Cardiac fibroblast (primary cell): Measurements from ENCODE around the gene LMO7.

Experiments
- DNase-seq, 2 donors: peaks; one replicate each; pipeline versions ENCODE4 v3.0.0 to v3.0.0-alpha.2; 2010; ENCODE audit warnings: low read depth in 2 of 2
- H3K4me3 ChIP-seq, 2 donors: replicated peaks in 1 of 2; 1 replicate in 1 of 2; 2 replicates in 1 of 2; pipeline ENCODE4 v1.5.1; 2011; ENCODE audit warnings: low read depth in 2 of 2, low read length in 2 of 2, mild to moderate bottlenecking in 2 of 2, moderate library complexity in 1 of 2
- CTCF ChIP-seq: IDR thresholded peaks from one replicate; pipeline ENCODE4 v1.5.1; 2011; ENCODE audit warnings: low read depth, mild to moderate bottlenecking, low read length, inconsistent platforms

The LMO7 gene

DNA sequence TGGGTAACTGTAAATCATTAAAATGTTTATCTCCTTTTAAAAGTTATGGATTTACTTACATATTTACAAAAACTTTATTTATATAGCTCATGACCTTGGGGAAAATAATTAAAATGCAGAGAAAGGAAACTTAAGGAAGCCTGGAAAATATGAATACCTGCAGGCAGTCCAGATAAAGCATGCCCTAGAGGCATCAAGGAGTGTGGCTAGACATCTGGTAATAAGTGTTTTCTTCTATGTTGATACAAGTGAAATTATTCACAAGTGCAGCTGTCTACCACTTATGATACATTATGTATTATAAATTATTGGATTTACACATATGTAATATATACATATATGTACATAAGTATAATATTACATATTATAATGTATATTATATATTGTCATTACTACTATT, 207.9 kb downstream of the LMO7 start:
- DNase-seq: no peak
- no peak overlapping the region for H3K4me3 ChIP-seq
- no peak for TF ChIP-seq CTCF

- DNase-seq: no peak
- no peak for TF ChIP-seq CTCF
- H3K4me3 ChIP-seq: no peak overlapping the region
These were observed 211.5 kb downstream of the LMO7 start for GRCh38 chr13:75847588-75847987.

DNA sequence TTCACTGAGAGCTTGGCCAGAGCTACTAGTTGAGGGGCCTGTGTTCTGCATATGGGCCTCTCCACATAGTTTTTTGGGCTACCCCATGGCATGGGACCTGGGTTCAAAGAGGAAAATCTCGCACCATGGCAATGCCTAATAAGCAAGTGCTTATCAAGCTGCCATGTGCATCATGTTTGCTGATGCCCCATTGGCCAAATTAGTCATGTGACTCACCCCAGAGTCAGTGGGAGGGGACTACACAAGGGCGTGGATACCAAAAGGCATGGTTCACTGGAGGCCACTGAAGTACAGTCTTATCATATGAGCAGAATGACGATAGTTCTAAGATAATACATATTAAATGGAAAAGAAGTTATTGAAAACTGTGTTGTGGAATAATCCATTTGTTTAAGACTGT, 214.8 kb downstream of the LMO7 start:
- TF ChIP-seq CTCF: no peak
- H3K4me3 ChIP-seq: no peak overlapping the region
- no peak for DNase-seq

DNA sequence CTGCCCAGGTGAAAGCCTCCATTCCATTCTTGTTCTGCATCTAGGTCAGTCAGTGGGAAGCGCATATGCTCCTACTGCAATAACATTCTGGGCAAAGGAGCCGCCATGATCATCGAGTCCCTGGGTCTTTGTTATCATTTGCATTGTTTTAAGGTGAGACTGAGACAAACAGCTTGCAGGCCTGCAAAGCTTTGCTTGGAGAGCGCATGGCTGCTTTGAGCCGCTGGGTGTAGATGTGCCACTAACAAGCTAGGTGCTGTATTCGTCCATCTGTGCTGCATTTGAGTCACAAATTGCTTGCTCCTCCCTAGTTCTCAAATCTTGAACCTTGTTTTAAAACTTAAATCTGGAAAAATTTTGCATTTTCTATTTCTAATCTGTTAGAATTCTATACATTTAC, 219.1 kb downstream of the LMO7 start:
- H3K4me3 ChIP-seq: no peak overlapping the region
- no peak for DNase-seq
- no peak for TF ChIP-seq CTCF

GRCh38 chr13:75855847-75856246, 219.7 kb downstream of the LMO7 start:
- TF ChIP-seq CTCF: no peak
- DNase-seq: no peak
- H3K4me3 ChIP-seq: no peak overlapping the region

DNA sequence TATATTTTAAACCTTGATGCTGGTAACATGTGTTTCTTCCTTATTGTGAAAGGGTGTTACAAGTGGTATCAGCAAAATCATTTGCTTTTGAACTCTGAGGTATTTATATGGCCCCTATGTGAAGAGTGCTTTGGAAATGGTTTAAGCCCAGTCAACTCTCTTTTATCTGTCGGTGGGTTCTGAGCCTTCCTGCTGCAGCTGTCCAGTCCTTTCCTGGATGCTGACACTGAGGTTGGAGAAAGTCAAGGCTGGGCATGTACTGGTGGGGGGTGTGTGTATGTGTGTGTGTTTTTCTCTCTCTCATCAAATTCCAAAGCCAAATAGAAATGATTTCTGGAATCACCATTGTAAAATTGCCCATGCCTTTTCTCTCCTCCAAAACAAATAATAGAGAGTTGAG, 221.2 kb downstream of the LMO7 start:
- H3K4me3 ChIP-seq: no peak overlapping the region
- no peak for DNase-seq
- TF ChIP-seq CTCF: no peak

DNA sequence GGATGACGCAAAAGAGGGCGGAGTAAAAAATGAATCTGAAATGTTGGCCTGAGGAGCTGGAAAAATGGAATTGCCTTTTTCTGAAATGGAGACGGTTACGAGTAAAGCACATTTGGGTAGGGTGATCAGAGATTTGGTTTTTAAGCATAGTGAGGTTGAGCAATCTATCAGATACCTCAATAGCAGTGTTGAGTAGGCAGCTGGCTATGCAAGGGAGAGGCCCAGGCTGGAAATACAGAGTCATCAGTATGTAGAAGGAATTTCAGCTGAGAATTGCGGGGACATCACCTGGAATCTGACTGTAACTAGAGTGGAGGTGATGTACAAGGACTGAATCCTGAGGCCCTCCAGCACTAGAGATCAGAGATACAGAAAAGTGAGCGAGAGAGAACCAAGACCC, 224.8 kb downstream of the LMO7 start:
- TF ChIP-seq CTCF: no peak
- H3K4me3 ChIP-seq: no peak overlapping the region
- no peak for DNase-seq
